Measurements from ENCODE around the gene PRSS33.
A peak's percentile ranks its signal among the peaks of the same experiment; 100 is the strongest.

The PRSS33 gene

DNA sequence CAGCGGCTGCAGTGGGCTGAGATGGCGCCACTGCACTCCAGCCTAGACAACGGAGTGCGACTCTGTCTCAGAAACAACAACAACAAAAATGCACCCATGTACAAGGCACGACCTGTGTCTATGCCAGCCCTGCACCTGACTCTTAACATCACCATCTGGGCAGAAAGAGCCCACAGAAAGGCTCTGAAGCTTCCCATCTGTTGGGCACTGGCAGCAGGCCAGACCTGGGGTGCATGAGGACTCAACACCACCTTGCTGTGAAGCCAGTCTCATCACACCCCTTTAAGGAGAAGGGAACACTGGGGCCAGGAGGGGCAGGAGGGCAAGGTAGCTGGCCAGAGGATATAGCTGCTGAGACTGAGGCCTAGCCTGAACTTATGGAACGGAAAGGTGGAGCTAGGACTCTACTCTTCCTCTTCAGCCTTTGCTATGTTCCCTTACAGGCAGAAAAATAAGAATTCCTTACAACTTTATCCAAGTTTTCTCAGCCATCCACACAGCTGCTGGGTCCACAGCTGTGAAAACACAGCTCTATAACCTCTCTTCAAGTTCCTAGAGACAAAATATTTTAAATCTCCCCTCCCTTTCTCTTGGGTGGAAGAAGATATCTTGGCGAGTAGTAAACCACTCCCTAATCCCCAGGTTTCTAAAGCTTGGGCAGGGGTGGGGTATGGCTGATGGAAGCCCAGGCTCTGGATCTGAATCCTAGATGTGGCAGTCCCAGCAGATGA, 13.0 kb downstream of the PRSS33 start:
- FAIRE-seq = no peak
- DNase-seq (ENCODE audit: insufficient read length, low spot score) = no peak
- TF ChIP-seq POLR2A (IDR thresholded peaks at IDR 0.05; ENCODE audit: low read depth, low read length) = no peak

DNA sequence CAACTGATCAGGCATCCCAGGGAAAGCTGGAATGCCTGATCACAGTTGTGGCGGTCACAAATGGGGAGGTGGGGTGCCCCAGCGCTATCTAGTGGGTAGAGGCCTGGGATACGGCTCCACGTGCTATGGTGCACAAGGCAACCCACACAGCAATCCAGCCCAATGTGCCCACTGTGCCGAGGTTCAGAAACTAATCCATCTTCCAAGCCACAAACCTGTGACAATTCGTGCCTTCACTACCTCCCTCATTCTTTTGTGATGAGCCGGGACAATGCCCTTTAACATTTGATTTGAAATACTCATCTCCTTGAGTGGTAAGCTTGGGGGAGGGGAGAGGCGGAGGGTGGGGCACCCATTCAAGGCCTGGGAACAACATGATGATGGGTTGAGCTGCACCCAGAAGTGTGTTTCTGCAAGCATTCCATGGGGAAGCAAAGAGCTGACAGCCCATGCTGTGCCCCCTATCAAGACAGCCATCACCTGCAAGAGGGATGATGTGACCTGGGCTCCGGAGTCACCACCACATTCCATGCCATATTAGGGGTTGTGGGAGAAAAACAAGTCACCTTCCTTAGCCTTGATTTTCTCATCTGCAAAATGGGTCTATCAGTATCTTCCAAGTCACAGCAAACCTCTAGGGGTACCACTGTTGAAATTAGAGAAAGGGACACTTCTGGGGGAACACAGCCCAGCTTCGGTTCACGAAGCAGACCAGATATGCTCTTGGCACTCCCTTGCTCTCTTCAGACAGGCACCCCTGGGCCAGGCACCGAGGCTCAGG, 14.0 kb downstream of the PRSS33 start:
- no peak for TF ChIP-seq POLR2A (IDR thresholded peaks at IDR 0.05; ENCODE audit: low read depth, low read length)
- peak; percentile 42 for DNase-seq (ENCODE audit: insufficient read length, low spot score)
- FAIRE-seq = peak; percentile 6

- FAIRE-seq = no peak
- no peak for TF ChIP-seq POLR2A (IDR thresholded peaks at IDR 0.05; ENCODE audit: low read depth, low read length)
These were observed 15.6 kb downstream of the PRSS33 start for GRCh38 chr16:2771496-2772402.

DNA sequence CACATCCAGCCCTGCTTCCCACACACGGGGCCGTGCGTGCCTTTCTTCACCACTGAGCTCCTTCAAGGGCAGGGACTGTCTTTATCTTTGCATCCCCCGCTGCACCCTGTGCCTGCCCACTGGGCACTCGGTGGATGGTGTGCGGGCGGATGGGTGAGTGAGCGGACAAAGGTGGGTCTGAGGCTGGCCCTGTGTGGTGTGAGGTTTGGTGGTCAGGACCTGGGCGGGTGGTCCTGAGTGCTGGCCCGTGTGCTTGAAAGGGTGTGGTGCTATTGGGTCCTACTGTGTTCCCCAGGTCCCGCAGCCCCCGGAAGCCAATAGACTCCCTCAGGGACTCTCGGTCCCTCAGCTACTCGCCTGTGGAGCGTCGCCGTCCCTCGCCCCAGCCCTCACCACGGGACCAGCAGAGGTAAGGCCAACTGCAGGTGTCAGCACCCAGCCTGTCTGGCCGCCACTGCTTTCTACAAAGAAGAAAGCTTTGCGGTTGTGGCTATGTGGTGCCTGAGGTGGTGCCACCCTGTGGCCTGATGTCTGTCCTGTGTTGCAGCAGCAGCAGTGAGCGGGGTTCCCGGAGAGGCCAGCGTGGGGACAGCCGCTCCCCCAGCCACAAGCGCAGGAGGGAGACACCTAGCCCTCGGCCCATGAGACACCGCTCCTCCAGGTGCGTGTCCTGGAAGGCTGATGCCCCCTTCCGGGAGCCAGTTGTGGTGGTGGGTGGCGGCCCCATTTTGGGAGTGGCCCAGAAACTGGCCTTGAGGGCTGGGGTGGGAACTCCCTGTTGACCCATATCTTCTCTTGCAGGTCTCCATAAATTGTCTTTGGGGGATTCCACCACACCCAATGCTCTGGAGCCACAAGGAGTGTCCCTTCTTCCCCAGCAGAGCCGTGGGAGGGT, 17.1 kb downstream of the PRSS33 start:
- FAIRE-seq (no peak), DNase-seq (ENCODE audit: insufficient read length, low spot score) (no peak)
- no peak for TF ChIP-seq POLR2A (IDR thresholded peaks at IDR 0.05; ENCODE audit: low read depth, low read length)

More at GRCh38 chr16:2771496-2772402, 15.6 kb downstream of the PRSS33 start:
- no peak for DNase-seq (ENCODE audit: insufficient read length, low spot score)

DNA sequence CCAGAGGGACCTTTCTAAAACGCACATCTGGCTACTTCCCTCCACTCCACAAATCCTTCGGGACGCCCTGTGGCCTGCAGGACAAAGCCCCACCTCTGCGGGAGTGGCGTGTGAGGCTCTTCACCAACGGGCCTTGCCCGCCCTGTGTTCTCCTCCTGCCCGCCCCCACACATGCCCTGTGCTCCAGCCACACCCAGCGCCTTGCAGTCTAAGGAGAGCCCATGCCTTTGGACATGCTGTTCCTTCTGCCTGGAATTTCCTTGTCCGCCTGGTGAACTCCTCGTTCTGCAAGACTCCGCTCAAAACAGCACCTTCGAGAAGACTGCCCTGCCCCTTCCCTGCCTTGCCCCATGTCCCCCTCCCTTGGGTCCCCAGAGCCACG, 17.7 kb downstream of the PRSS33 start:
- TF ChIP-seq POLR2A (IDR thresholded peaks at IDR 0.05; ENCODE audit: low read depth, low read length) = no peak
- no peak for FAIRE-seq

DNA sequence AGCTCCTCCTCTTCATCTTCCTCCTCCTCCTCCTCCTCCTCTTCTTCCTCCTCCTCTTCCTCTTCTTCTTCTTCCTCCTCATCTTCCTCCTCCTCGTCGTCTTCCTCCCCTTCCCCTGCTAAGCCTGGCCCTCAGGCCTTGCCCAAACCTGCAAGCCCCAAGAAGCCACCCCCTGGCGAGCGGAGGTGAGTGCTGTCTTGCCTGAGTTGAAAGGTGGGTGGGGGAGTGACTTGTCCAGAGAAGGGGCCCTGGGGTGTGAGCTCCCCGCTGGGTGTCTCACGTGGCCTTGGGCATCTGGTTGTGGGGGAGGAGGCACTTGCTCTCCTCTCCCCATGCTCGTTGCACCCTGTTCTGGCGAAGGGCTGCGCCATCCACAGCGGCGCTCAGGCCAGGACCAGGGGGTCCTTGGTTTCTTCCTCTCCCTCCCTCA, 18.2 kb downstream of the PRSS33 start:
- no peak for FAIRE-seq
- no peak for TF ChIP-seq POLR2A (IDR thresholded peaks at IDR 0.05; ENCODE audit: low read depth, low read length)

More for the DNA sequence above, 17.7 kb downstream of the PRSS33 start:
- DNase-seq (ENCODE audit: insufficient read length, low spot score) = no peak

GRCh38 chr16:2768403-2769089, 18.8 kb downstream of the PRSS33 start:
- FAIRE-seq (no peak), DNase-seq (ENCODE audit: insufficient read length, low spot score) (no peak)
- no peak for TF ChIP-seq POLR2A (IDR thresholded peaks at IDR 0.05; ENCODE audit: low read depth, low read length)

More for the DNA sequence above, 18.2 kb downstream of the PRSS33 start:
- DNase-seq (ENCODE audit: insufficient read length, low spot score) = no peak

DNA sequence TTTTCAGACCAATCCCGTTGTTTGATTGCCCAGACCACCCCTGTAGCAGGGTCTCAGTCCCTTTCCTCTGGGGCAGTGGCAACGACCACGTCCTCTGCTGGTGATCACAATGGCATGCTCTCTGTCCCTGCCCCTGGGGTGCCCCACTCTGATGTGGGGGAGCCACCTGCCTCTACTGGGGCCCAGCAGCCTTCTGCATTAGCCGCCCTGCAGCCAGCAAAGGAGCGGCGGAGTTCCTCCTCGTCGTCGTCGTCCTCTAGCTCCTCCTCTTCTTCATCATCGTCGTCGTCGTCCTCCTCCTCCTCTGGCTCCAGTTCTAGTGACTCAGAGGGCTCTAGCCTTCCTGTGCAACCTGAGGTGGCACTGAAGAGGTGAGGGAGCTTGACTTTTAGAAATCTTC, 19.5 kb downstream of the PRSS33 start:
- DNase-seq (ENCODE audit: insufficient read length, low spot score) (no peak), FAIRE-seq (no peak)
- no peak for TF ChIP-seq POLR2A (IDR thresholded peaks at IDR 0.05; ENCODE audit: low read depth, low read length)

DNA sequence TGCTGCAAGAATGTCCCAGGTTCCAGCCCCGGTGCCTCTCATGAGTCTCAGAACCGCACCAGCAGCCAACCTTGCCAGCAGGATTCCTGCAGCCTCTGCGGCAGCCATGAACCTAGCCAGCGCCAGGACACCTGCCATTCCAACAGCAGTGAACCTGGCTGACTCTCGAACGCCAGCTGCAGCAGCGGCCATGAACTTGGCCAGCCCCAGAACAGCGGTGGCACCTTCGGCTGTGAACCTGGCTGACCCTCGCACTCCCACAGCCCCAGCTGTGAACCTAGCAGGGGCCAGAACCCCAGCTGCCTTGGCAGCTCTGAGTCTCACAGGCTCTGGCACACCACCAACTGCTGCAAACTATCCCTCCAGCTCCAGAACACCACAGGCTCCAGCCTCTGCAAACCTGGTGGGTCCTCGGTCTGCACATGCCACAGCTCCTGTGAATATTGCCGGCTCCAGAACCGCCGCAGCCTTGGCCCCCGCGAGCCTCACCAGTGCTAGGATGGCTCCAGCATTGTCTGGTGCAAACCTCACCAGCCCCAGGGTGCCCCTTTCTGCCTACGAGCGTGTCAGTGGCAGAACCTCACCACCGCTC, 20.1 kb downstream of the PRSS33 start:
- TF ChIP-seq POLR2A (IDR thresholded peaks at IDR 0.05; ENCODE audit: low read depth, low read length) = no peak
- FAIRE-seq = no peak
- DNase-seq (ENCODE audit: insufficient read length, low spot score) = no peak

GRCh38 chr16:2766430-2767139, 20.8 kb downstream of the PRSS33 start:
- FAIRE-seq (no peak), DNase-seq (ENCODE audit: insufficient read length, low spot score) (no peak)
- TF ChIP-seq POLR2A (IDR thresholded peaks at IDR 0.05; ENCODE audit: low read depth, low read length) = no peak
